ENCODE measurements around the gene SAT2. TPM values are rescaled to one million over a fixed set of nuclear protein-coding genes. Genes with fewer than 3 reads are reported as not detected.
A peak's percentile ranks its signal among the peaks of the same experiment; 100 is the strongest.

SAT2 gene
- total RNA-seq, 1 donor from 2014 or later = 47.2 TPM

- Histone ChIP-seq H3K4me3 (ENCODE audit: insufficient read depth, low read depth, low read length) (no peak overlapping the region), H3K27ac (ENCODE audit: low read depth, low read length) (no peak overlapping the region), H3K9ac (ENCODE audit: low read length) (no peak overlapping the region), H3K79me2 (ENCODE audit: insufficient read depth, low read length) (peaks cover 16% of the 10 kb centered on the region), H3K36me3 (ENCODE audit: insufficient read depth, low read length) (peaks cover 23% of the 10 kb centered on the region), H2AFZ (ENCODE audit: low read depth, low read length) (no peak overlapping the region), H3K27me3 (ENCODE audit: insufficient read depth, low read length) (no peaks in the 10 kb centered on the region), H3K4me1 (ENCODE audit: insufficient read depth, low read length) (peaks cover 5% of the 10 kb centered on the region), H3K9me3 (ENCODE audit: insufficient read depth, low read depth, low read length) (peaks cover 8% of the 10 kb centered on the region), H4K20me1 (ENCODE audit: insufficient read depth, low read length) (peaks cover 15% of the 10 kb centered on the region), H3K4me2 (ENCODE audit: low read length) (no peak overlapping the region)
- TF ChIP-seq, protein P1, sequence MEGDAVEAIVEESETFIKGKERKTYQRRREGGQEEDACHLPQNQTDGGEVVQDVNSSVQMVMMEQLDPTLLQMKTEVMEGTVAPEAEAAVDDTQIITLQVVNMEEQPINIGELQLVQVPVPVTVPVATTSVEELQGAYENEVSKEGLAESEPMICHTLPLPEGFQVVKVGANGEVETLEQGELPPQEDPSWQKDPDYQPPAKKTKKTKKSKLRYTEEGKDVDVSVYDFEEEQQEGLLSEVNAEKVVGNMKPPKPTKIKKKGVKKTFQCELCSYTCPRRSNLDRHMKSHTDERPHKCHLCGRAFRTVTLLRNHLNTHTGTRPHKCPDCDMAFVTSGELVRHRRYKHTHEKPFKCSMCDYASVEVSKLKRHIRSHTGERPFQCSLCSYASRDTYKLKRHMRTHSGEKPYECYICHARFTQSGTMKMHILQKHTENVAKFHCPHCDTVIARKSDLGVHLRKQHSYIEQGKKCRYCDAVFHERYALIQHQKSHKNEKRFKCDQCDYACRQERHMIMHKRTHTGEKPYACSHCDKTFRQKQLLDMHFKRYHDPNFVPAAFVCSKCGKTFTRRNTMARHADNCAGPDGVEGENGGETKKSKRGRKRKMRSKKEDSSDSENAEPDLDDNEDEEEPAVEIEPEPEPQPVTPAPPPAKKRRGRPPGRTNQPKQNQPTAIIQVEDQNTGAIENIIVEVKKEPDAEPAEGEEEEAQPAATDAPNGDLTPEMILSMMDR (IDR thresholded peaks at IDR 0.05; ENCODE audit: insufficient read depth, low read depth, low read length) = no peak
- TF ChIP-seq EZH2 (IDR thresholded peaks at IDR 0.05; ENCODE audit: insufficient read depth, low read length) = no peak
- Mint-ChIP-seq H3K27ac (ENCODE audit: unreplicated experiment) (no peak overlapping the region), H3K27me3 (ENCODE audit: low read depth, unreplicated experiment) (no peaks in the 10 kb centered on the region), H3K36me3 (ENCODE audit: low read depth, unreplicated experiment) (peaks cover 30% of the 10 kb centered on the region), H3K4me3 (ENCODE audit: unreplicated experiment) (peak overlapping the region; percentile 31), H3K9me3 (ENCODE audit: unreplicated experiment) (peaks cover 3% of the 10 kb centered on the region), H3K4me1 (ENCODE audit: low read depth, unreplicated experiment) (peaks cover 19% of the 10 kb centered on the region)
- DNase-seq (ENCODE audit: low read depth) (no peak), FAIRE-seq (no peak)
Observed at GRCh38 chr17:7674934-7675333, 47.3 kb upstream of the SAT2 start.

DNA sequence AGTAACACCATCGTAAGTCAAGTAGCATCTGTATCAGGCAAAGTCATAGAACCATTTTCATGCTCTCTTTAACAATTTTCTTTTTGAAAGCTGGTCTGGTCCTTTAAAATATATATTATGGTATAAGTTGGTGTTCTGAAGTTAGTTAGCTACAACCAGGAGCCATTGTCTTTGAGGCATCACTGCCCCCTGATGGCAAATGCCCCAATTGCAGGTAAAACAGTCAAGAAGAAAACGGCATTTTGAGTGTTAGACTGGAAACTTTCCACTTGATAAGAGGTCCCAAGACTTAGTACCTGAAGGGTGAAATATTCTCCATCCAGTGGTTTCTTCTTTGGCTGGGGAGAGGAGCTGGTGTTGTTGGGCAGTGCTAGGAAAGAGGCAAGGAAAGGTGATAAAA is 45.6 kb upstream of the SAT2 start:
- Mint-ChIP-seq H3K27me3 (ENCODE audit: low read depth, unreplicated experiment) (no peaks in the 10 kb centered on the region), H3K36me3 (ENCODE audit: low read depth, unreplicated experiment) (peaks cover 33% of the 10 kb centered on the region), H3K4me3 (ENCODE audit: unreplicated experiment) (no peak overlapping the region), H3K27ac (ENCODE audit: unreplicated experiment) (no peak overlapping the region), H3K9me3 (ENCODE audit: unreplicated experiment) (peaks cover 3% of the 10 kb centered on the region), H3K4me1 (ENCODE audit: low read depth, unreplicated experiment) (peaks cover 19% of the 10 kb centered on the region)
- Histone ChIP-seq H3K9me3 (ENCODE audit: insufficient read depth, low read depth, low read length) (peaks cover 8% of the 10 kb centered on the region), H3K4me3 (ENCODE audit: insufficient read depth, low read depth, low read length) (no peak overlapping the region), H2AFZ (ENCODE audit: low read depth, low read length) (no peak overlapping the region), H3K27me3 (ENCODE audit: insufficient read depth, low read length) (no peaks in the 10 kb centered on the region), H4K20me1 (ENCODE audit: insufficient read depth, low read length) (peaks cover 8% of the 10 kb centered on the region), H3K4me2 (ENCODE audit: low read length) (no peak overlapping the region), H3K36me3 (ENCODE audit: insufficient read depth, low read length) (peaks cover 28% of the 10 kb centered on the region), H3K4me1 (ENCODE audit: insufficient read depth, low read length) (peaks cover 5% of the 10 kb centered on the region), H3K9ac (ENCODE audit: low read length) (no peak overlapping the region), H3K79me2 (ENCODE audit: insufficient read depth, low read length) (peaks cover 8% of the 10 kb centered on the region), H3K27ac (ENCODE audit: low read depth, low read length) (no peak overlapping the region)
- no peak for DNase-seq (ENCODE audit: low read depth)
- FAIRE-seq = no peak
- no peak for TF ChIP-seq EZH2 (IDR thresholded peaks at IDR 0.05; ENCODE audit: insufficient read depth, low read length)
- TF ChIP-seq, protein P1 (IDR thresholded peaks at IDR 0.05; ENCODE audit: insufficient read depth, low read depth, low read length) = peak; percentile 21

DNA sequence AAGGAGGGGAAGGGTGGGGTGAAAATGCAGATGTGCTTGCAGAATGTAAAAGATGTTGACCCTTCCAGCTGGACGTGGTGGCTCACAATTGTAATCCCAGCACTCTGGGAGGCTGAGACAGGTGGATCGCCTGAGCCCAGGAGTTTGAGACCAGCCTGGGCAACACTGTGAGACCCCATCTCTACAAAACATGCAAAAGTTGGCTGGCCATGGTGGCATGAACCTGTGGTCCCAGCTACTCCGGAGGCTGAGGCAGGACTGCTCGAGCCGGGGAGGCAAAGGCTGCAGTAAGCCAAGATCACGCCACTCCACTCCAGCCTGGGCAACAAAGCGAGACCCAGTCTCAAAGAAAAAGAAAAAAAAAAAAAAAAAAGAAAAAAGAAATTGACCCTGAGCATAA is 40.9 kb upstream of the SAT2 start:
- Mint-ChIP-seq H3K9me3 (ENCODE audit: unreplicated experiment) (no peaks in the 10 kb centered on the region), H3K4me1 (ENCODE audit: low read depth, unreplicated experiment) (no peaks in the 10 kb centered on the region), H3K36me3 (ENCODE audit: low read depth, unreplicated experiment) (peaks cover 20% of the 10 kb centered on the region), H3K4me3 (ENCODE audit: unreplicated experiment) (no peak overlapping the region), H3K27ac (ENCODE audit: unreplicated experiment) (no peak overlapping the region), H3K27me3 (ENCODE audit: low read depth, unreplicated experiment) (no peaks in the 10 kb centered on the region)
- no peak overlapping the region for H3K27ac ChIP-seq (ENCODE audit: low read depth, low read length)
- no peaks in the 10 kb centered on the region for H3K79me2 ChIP-seq (ENCODE audit: insufficient read depth, low read length)
- TF ChIP-seq, protein P1 (IDR thresholded peaks at IDR 0.05; ENCODE audit: insufficient read depth, low read depth, low read length) = no peak
- TF ChIP-seq EZH2 (IDR thresholded peaks at IDR 0.05; ENCODE audit: insufficient read depth, low read length) = no peak
- H3K9ac ChIP-seq (ENCODE audit: low read length) = no peak overlapping the region
- H3K4me1 ChIP-seq (ENCODE audit: insufficient read depth, low read length) = no peaks in the 10 kb centered on the region
- peaks cover 19% of the 10 kb centered on the region for H3K36me3 ChIP-seq (ENCODE audit: insufficient read depth, low read length)
- no peak overlapping the region for H3K4me3 ChIP-seq (ENCODE audit: insufficient read depth, low read depth, low read length)
- no peaks in the 10 kb centered on the region for H3K27me3 ChIP-seq (ENCODE audit: insufficient read depth, low read length)
- no peaks in the 10 kb centered on the region for H4K20me1 ChIP-seq (ENCODE audit: insufficient read depth, low read length)
- DNase-seq (ENCODE audit: low read depth) = no peak
- H3K4me2 ChIP-seq (ENCODE audit: low read length) = no peak overlapping the region
- FAIRE-seq = no peak
- no peak overlapping the region for H2AFZ ChIP-seq (ENCODE audit: low read depth, low read length)
- H3K9me3 ChIP-seq (ENCODE audit: insufficient read depth, low read depth, low read length) = peaks cover 2% of the 10 kb centered on the region
